Stimulated activated CD8-positive, alpha-beta memory T cell treated with anti-CD3 and anti-CD28 coated beads, Interleukin-15, amount 100 ng/mL, for 4 hours (primary cell): Measurements from ENCODE around the gene NDC80.
A peak's percentile ranks its signal among the peaks of the same experiment; 100 is the strongest.
"Not testable (repeated sequence)": the region's sequence is repeated elsewhere in the genome, so short reads cannot be mapped to it uniquely, and the experiment has no call there.

Experiments used
- DNase-seq, 2 donors: peaks; one replicate each; pipeline ENCODE4 v3.0.0-alpha.2; 2020; ENCODE audit warnings: low read depth in 2 of 2

NDC80 gene

GRCh38 chr18:2571200-2572170 is at the start of gene NDC80, which contains the start of gene METTL4:
Gene NDC80, plus strand, starts transcription at chr18:2571557. Its CDS starts 1,429 bp downstream, at chr18:2572986.
Gene METTL4, minus strand, starts transcription at chr18:2571505. Its CDS starts 4,289 bp downstream, at chr18:2567216.
- DNase-seq: peak; percentile 69 to 71

- DNase-seq: no peak
These were observed 49.2 kb upstream of the NDC80 start for GRCh38 chr18:2522112-2522511.

GRCh38 chr18:2524794-2525198 is 46.6 kb upstream of the NDC80 start:
- DNase-seq: not testable (repeated sequence)

GRCh38 chr18:2526329-2526728 is 45.0 kb upstream of the NDC80 start:
- no peak for DNase-seq

- no peak for DNase-seq
These were observed 42.2 kb upstream of the NDC80 start for GRCh38 chr18:2529154-2529553.

- no peak for DNase-seq
These were observed 39.6 kb upstream of the NDC80 start for GRCh38 chr18:2531751-2532150.

- DNase-seq: no peak
These were observed 38.6 kb upstream of the NDC80 start for GRCh38 chr18:2532797-2533196.

DNA sequence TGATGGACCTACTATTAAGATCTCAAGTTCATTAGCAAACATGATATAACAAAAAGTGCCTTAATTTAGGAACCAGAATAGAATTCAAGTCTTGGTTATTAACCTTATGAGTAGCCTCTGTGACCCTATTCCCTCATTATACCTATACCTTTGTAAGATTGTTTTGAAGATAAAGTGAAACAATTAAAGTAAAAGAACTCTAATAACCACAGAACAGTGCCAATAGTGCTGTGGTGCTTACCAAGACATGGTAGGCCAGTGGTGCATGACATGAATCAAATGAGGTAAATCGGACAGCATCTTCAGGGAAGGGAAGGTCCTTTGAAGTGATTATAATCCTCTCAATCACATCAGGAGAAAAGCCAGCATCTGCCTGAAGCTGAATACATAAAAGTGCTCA is 36.5 kb upstream of the NDC80 start:
- DNase-seq: no peak

DNA sequence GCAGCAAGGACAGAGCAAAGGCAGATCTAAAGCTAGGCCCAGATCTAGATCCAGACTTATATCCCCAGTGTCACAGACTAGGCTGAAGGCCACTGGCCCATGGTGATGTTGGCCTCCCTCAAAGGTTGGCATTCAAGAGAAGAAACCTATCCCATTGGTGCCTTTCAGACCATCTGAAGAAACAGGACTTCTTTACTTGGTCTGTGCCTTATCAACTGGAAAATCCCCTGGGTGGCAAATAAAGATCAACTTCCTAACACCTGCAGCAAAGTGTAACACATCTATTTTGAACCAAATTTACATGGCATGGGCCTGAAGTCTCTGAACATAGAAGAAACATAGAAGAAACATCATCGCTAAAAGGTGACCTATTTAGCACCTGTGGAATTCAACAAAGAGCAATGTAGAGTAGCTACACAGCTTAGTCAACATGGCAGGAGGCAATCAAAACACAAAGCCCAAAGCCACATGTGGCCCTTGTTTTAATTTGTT is 35.9 kb upstream of the NDC80 start:
- DNase-seq: no peak

GRCh38 chr18:2536063-2536462 is 35.3 kb upstream of the NDC80 start:
- DNase-seq: no peak

DNA sequence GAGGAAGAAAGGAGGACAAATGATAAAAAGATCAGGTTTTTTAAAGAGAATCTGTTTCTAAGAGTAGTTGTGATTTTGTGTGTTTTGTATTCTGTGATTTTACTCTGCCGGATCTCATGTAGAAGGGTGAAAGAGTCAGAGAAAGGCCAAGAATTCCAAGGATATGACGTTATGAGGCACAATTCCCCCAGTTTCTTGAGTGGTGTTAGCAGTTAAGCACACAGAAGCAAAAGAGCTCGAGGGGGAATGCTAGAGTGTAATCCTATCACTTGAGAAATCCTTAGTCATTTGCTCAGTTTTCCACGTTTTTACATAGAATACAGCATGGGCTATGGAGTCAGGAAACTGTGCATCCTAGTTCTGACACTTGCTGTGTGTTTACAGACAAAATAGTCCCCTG is 34.9 kb upstream of the NDC80 start:
- no peak for DNase-seq

DNA sequence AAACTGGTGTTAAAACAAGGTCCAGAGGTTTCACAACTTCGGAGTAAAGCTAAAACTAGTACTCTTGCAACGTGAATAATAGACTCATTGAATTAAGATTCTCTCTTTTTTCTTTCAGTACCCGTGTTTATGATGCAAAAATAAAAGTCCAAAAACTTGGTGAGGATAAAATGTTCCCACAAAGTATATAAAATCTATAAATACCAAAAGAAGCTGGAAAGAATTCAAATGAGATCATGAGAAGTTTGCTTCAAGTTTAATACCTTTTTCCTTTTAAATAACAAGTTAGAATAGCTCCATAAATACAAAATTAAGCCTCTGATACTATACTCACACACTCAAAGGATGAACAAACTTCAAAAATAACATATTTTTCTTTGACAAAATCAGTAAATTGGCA is 34.1 kb upstream of the NDC80 start:
- no peak for DNase-seq

- DNase-seq: no peak
These were observed 33.1 kb upstream of the NDC80 start for GRCh38 chr18:2538236-2538635.

- DNase-seq: no peak
These were observed 32.5 kb upstream of the NDC80 start for GRCh38 chr18:2538844-2539243.

- DNase-seq: no peak
These were observed 30.8 kb upstream of the NDC80 start for GRCh38 chr18:2540575-2540974.

- DNase-seq: not testable (repeated sequence)
These were observed 29.3 kb upstream of the NDC80 start for GRCh38 chr18:2541925-2542563.

- DNase-seq: no peak
These were observed 26.2 kb upstream of the NDC80 start for GRCh38 chr18:2545155-2545554.

DNA sequence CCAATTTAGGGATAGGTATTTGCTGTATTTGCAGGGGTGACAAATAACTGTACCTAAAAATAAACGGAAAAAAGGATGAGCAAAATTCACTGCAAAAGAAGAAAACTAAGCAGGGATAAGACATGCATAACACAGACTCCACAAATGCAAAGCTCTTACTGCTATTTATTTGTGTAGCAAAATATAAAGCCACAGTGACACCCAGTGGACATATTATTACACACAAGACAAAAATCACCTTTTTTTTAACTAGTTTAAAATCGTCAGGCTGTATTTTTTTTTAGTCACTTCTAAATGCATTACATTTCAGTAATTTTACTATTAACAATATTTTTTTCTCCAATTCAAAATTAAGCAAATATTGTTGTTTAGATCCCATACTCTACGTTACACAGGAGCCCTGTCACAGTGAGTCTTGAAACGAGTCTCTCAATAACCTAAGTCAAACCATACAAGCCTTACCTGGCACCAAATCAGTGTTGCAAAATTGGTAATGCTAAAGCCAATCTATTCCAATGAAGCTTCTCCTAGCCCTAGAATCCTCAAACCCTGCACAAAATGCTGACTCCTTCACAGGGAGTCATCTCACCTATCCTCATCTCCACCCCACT is 23.8 kb upstream of the NDC80 start:
- DNase-seq: no peak

DNA sequence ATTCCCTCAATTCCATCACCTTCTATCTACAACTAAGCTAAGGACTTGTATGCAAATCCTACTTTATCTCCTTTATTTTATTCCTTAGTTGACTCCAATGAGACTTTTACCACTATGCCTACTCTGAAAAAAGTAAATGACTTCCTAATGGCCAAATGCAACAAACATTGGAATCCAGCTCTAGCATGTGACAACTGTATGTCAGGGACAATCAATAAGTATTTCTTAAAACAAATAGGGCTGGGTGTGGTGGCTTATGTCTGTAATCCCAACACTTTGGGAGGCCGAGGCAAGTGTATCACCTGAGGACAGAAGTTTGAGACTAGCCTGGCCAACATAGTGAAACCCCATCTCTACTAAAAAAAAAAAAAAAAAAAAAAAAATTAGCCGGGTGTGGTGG is 21.9 kb upstream of the NDC80 start:
- no peak for DNase-seq

- DNase-seq: no peak
These were observed 19.9 kb upstream of the NDC80 start for GRCh38 chr18:2551425-2551824.

- no peak for DNase-seq
These were observed 16.7 kb upstream of the NDC80 start for GRCh38 chr18:2554696-2555095.

DNA sequence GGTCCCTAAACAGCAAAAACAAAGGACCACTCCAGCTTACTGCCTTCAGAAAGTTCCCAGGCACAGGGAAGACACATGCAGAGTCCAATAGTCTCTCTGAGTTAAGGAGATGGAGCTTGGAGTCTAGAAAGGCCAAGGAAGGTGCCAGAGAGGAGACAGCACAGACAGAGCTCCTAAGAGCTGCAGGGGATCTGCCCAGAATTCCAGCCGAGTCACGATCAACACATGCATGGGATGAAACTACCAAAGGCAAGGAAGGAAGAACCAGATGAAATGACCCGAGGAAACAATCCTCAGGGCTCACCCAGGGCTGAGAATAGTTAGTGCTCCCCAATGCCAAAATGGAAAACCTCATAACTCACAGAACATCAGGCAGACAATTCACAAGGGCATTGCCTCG is 15.5 kb upstream of the NDC80 start:
- no peak for DNase-seq
